ENCODE results near the gene OSBPL10.

The OSBPL10 gene

DNA sequence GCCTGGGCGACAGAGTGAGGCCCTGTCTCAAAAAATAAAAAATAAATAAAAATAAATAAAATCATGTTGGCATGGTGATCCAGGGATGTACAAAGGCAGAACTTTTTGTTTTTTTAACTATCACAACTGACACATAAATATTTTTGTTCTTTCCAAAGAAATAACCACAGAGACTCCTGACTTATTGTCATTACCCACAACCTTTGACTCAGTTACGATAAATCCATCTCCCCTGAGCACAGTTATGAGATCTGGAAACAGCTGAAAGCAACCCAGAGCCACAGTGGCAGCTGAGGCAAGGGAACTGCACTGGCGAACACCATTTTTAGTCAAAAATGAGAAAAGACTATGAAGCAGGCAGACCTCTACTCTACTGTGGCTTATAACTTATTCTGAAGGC, 24.0 kb downstream of the OSBPL10 start:
- DNase-seq = no peak

DNA sequence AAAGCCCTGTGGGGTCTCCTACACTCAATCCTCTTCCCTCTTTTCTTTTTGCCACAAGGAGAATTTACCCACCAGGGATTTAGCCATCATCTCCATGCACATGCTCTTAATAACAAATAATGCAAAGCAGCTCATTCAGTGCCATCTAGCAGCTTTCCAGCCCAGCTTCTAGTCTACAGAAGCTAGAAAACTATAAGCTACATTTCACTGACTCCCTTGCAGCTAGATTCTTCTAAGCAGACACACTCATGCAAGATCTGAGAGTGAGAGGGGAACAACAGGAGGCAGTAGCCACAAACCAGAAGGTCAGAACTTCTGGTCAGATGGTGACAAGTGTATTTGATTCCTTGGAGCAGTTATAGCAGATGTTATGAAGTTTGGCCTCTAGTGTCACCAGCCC, 25.5 kb downstream of the OSBPL10 start:
- DNase-seq = no peak

DNA sequence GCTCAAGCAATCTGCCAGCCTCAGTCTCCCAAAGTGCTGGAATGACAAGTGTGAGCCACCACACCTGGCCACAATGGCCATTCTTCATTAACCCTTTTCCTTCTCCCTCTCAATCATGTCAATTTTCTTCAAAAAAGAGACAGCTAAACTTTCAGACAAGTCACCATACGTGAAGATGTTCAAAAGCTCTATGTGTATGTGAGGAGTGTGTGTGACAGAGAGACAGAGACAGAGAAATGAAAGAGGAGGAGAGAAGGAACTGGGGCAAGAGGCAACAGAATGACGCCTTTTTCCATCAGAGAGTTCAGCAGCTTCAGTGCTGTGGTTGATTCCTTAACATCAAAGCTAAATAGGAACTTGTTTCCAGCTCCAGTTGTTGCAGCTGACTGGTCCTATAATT, 27.4 kb downstream of the OSBPL10 start:
- DNase-seq = no peak

DNA sequence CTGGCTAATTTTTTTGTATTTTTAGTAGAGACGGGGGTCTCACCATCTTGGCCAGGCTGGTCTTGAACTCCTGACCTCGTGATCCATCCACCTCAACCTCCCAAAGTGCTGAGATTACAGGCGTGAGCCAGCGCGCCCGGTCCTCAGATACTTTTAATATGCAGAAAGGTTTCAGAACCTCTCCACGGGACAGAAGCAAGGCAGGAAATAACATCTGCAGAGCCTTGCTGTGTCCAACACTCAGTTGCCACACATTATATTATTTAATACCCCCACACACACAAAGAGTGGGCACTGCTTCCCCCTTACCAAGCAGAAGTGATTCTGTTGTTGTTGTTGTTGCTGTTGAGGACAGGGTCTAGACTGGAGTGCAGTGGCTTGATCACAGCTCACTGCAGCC, 28.0 kb downstream of the OSBPL10 start:
- peak; percentile 73 for DNase-seq

DNA sequence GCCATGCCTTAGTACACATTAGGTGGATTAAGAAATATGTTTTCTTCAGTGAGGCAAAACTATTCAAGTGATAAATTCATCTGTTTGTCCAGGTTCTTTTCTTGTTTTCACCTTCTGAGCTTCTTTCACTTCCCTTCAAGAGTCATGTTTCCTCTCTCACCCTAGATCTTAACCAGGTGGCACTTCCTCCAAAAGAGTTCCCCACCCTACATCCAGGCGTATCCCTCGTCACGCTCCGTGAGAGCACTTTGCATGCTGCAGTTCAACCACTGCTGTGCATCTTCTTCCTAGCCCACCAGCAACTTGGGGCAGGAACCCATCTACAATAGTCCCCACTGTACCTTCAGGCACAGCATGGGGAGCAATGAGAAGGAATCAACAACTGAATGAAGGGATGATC, 28.9 kb downstream of the OSBPL10 start:
- DNase-seq = peak; percentile 79

DNA sequence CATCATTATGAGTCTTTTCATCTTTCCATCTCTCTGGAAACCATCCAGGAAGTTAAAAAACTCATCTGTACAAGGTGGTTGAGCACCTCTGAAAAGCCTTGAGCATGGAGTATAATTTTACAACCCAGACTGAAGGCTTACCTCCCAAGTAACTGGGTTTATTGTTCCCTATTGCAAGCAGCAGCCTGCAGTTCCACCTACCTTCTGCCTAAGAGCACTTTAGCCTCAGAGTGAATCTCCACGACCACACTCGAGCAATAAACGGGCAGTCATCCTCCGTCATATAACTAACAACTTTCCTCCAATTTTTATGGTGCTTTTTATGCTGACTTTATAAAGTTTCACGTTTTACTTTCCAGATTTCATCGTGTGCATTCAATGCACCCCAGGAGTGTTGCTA, 32.8 kb downstream of the OSBPL10 start:
- DNase-seq = no peak

DNA sequence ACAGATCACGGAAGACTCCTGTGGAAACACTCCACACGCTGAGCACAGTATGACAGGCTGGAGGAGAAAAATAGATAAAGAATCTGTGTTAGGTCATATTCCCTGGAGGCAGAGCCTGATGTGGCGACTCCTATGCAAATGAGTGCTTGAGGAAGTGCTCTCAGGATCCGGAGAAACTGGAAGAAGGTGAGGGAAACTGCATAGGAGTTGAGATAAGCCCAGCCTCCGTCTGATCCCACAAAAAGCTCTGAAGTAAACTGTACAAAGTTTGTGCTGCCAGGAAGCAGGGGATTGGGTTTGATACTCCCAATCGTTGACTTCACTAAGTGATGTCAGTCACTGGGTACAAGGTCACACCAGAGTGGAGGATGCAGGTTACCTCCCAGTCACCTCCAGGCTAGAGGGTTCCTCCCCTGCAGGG, 33.4 kb downstream of the OSBPL10 start:
- no peak for DNase-seq

DNA sequence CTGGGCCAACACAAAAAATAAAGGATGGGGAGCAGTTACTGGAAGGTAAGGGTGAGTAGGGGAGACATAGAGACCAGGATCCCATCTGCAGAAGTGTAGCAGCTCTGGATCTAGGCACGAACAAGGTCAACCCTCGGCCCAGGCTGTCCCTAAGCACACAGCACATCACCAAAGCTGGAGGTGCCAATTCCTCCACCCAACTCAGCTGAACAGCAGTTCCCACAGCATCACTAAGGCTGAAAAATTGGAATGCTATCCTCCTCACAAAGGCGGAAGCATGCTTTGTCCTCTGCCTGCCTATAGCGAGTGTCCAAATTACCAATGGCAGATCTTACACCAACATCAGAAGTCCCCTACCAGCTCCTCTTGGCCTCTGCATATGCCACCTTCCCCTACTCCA, 33.9 kb downstream of the OSBPL10 start:
- DNase-seq = no peak

DNA sequence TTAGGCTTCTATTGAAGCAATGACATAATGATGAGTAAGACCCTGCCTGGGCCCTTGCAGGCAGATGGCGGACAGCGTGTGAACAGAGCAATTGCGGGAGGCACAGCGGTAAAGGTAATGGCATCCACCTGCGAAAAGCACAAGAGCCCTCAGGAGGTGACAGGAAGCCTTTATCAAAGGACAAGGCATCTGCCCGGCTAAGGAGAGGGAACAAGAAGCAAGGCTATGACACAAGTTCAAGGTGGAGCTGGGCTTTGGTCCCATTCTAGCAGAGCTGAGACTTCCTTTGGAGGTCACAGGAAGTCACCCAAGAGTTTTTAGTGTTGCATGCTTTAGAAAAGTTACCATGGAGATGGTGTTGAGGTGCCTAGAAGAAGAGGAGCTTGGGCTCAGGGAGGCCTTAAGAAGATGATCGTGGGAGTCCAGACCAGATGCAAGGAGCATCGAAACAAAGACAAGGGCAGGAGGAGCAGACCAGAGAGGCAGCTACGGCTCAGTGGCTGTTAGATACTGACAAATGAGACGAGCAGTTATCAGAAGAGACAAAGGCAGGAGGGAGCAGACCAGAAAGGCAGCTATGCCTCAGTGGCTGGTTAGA, 34.5 kb downstream of the OSBPL10 start:
- peak; percentile 53 for DNase-seq

DNA sequence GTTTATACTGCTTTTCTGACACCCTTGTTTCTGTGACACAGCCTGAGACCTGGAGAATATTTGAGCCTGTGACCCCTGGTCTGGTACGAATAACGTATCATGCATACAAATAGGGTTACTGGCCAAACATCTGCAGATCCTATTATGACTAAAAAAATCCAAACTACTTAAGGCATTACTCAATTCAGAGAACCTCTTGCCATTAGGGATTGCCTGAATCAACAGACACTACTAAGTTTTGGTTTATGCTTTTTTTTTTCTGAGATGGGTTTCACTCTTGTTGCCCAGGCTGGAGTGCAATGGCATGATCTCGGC, 35.4 kb downstream of the OSBPL10 start:
- DNase-seq = no peak

DNA sequence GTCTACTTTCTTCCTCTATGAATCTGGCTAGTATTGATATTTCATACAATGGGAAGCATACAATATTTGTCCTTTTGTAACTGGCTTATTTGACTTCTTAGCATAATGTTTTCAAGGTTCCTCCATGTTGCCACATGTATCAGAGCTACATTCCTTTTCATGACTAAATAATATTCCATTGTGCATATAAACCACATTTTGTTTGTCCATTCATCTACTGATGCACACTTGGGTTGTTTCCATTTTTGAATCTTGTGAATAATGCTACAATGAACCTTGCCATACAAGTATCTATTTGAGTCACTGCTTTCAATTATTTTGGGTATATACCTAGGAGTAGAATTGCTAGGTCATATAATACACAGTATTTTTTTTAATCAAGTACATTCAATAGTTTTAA, 38.0 kb downstream of the OSBPL10 start:
- DNase-seq = no peak

DNA sequence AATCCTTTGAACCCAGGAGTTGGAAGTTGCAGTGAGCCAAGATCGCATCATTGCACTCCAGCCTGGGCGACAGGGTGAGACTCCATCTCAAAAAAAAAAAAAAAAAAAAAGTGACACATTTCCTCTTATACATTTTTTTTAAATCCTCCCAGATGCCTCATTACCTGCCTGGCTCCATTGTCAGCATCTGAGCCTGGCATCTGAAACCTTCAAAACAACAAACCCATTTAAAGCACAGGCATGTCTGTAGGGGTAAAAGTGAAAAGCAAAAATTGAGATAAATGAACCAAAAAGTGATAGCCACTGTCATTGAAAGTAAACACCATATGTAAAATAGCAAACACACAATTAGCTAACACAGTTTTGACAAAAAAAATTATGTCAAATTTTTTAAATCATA, 38.6 kb downstream of the OSBPL10 start:
- DNase-seq = no peak

DNA sequence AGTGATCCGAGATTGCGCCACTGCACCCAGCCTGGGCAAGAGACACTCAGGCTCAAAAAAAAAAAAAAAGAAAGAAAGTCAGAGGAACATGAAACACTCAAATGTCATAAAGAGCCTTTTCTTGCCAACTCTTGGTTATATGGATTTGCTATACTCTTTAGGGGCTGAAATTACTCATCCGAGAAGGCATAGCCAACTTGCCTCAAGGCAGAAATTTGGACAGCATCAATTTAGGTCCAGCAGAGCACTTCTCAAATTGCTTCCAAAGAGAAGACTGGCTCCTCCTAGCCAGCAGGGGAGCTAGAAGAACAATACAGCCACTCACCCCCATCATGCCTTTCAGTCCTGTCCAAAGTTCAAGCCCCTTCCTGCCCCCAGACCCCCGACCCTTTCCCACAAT, 43.8 kb downstream of the OSBPL10 start:
- no peak for DNase-seq

DNA sequence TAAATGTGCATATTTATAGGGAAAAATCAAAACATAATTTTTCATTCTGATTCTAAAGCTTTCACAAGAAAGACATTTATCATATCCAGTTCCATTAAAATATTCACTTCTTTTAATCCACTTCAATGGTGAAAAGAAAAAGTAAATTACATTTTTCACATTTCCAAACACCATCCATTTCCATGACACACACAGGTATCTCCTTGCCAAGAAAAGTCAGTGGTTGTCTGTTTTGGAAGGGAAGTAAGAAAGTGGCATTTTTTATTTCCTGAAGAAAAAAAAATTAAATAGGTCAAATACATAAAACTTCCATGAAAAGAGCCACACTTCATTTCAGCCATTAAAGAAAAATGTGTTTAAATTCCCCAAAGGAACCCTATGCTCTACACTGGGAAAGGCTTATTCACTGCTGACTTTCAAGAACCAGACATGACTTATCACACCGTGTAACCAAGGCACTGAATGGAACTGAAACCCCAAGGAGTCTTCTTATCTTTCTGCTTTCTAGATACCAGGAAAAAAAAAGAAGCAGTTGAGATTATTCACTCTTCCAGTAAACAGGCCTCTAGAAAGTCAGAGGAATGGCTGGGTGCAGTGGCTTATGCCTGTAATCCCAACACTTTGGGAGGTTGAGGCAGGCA, 44.5 kb downstream of the OSBPL10 start:
- DNase-seq = no peak

DNA sequence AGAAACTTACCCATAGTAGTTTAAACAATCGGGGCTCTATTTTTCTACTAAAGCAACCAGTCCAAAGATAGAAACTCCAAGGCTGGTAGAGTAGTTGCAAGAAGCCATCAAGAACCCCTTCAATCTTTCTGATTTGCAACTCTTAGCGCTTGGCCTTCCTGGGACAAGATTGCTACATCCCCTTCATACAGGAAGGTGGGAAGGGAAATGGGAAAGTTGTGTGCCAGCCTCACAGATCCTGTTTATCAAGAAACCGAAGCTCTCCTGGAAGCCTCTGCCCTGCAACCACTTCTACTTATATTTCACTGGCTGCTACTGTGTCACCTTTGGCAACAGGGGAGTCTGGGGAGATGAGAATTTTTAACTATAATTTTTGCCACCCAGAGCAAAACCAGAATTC, 46.2 kb downstream of the OSBPL10 start:
- DNase-seq = no peak

DNA sequence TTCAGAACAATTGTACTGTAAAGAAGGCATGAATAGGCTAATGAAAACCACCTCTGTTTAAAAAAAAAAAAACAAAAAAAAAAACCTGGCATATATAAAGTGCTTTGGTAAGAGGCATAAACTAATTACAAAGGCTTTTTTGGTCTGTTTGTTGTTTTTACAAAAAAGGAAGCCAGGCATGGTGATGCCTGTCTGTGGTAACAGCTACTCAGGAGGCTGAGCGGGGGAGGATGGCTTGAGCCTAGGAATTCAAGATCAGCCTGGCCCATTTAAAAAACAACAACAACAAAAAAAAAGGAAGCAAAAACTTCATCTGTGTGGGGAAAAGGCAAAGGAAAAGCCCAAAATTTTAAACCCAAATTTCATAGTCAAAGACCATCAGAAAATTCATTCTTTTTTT, 47.0 kb downstream of the OSBPL10 start:
- DNase-seq = peak; percentile 57

DNA sequence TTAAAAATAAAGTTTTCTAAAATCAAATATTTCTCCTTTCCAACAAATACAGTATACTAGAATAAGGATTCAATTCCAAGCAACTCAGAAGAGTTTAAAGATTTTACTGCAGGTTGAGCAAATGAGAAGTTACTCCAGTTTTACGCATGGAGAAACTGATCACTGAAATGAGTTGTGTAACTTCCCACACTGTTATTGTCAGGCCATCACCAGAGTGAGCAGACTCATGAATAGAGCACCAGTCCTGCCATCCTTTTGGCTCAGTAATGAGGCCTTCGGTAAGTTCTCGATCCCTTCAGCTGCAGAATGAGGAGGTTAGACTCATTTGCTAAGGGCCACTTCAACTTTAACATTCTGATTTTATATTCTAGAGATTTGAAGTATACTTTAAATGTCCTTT, 48.1 kb downstream of the OSBPL10 start:
- DNase-seq = no peak

DNA sequence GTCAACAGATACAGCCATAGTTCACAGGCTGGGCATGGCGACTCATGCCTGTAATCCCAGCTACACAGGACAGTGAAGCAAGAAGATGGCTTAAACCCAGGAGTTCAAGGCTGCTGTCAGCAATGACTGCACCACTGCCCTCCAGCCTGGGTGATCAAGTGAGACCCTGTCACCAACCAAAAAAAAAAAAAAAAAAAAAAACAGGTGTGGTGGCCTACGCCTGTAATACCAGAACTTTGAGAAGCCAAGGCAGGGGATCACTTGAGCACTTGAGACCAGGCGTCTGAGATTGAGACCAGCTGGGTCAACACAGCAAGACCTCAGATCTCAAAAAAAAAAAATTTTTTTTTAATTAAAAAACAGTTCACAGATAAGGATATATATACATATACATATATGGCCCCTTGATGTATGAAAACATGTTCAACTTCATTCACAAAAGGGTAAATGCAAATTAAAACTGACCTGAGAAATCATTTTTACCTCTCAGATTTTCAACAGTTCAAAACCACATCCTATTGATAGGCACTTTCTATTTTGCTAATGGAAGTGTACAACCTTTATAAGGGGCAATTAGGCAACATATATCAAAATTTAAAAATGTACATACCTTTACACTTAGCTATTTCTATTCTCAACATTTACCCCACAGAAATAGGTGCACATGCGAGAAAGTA, 51.1 kb downstream of the OSBPL10 start:
- DNase-seq = no peak

DNA sequence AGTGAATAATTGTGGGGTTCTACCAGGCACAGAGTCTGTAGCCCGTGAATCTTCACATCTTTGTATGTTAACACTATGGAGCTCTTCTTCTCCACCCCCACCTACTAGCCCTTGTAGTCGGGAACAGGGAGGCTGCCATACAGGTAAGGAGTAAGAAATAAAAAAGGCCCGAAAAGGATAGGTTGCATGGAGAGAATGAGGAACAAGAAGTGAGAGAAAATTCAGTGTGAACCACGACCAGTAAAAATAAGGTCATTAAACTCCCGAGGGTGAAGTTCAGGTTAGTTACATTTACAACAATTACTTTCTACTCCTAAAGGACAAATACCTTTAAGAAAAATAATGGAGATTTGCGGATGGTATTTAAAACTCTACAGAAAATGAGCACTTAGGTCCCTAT, 53.3 kb downstream of the OSBPL10 start:
- no peak for DNase-seq

DNA sequence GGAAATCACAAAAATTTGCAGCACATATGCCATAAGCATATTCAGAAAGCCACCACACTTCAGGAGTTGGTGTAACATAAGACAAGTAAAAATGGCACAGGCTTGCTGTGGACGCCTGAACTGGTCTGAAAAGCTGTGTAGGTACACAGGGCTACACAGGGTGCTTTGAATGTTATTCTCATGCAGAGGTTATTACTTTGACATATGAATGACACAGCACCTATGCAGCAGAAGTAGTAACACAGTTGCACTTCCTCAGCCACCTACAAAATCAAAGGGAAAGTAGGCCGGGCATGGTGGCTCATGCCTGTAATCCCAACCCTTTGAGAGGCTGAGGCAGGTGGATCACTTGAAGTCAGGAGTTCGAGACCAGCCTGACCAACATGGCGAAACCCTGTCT, 54.5 kb downstream of the OSBPL10 start:
- peak; percentile 48 for DNase-seq

DNA sequence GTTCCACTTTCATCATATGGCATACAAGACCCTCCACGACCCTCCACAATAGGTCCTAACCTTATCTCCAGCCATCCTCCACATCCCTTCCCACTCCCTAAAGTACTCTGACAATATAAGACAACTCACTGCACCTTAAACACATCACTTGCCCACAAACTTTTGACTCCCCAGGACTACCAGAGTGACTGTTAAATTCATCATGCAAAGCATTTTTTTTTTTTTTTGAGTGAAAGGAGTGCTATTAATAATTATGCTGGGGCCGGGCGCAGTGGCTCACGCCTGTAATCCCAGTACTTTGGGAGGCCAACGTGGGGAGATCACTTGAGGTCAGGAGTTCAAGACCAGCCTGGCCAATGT, 55.8 kb downstream of the OSBPL10 start:
- DNase-seq = peak; percentile 42

DNA sequence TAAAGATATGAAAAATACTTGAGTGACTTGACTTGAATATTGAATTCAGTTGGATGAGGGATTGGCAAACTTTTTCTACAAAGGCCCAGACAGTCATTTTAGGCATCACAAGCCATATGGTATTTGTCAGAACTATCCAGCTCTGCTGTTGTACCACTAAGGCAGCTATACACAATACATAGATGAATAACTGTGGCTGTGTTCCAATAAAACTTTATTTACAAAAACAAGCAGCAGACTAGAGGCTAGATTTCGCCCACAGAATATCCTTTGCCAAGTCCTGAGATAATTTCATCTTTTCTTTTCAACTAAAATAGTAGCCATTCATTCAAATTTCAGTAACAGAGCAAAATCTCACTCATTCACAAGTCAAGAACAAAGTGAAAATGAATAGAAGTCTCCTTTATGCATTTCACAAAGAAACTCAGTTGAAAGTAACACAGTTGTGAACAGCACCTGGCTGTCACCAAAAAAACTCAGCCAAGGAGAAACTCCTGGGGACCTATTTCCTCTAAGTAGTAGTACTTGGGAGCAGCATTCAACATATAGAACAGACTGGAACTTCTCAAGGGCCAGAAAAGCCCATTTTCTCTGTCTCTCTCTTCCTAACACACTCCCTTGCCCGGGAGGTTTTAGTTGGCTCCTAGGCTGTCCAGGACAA, 56.3 kb downstream of the OSBPL10 start:
- peak; percentile 32 for DNase-seq

DNA sequence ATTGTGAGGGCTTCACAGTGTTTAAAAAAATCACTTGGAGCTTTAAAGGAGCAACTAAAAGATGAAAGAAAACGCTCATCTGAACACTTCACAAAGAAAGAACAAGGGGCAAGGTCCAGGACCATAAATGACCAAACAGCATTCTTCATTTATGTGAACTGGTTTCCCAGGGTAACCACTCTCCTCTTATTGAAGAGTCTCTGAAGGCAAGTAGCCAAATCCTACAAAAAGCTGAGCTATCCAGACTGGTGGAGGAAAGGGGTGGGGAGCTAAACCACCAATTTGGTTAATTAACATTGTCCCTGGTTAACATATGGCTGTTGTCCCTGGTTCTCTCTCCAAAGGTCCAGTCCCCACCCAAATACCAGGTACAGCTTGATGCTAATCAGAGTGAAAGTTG, 58.1 kb downstream of the OSBPL10 start:
- DNase-seq = peak; percentile 59

DNA sequence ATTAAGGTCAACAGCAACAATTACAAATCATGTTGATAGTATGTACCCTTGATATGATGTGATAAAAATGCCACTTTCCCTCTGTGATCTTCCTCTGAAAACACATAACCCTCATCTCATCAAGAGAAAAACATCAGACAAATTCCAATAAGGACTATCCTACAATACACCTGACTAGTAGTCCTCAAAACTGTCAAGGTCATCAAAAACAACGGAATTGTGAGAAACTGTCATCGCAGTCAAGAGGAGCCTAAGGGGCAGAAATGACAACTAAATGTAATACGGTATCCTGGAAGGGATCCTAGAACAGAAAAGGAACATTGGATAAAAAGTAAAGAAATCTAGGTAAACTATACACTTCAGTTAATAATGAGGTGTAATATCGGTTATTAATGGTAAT, 59.2 kb downstream of the OSBPL10 start:
- no peak for DNase-seq
